GM12892 (cell line): ENCODE data around the gene FAM3D.

Source experiments
- POLR2A ChIP-seq: IDR thresholded peaks from 2 replicates; pipeline ENCODE4 v1.6.1; 2011; ENCODE audit warnings: low read depth, low read length, control low read depth
- POLR2AphosphoS5 ChIP-seq: IDR thresholded peaks from 2 replicates; pipeline ENCODE4 v1.6.1; 2011; ENCODE audit warnings: low read depth, low read length, control low read depth

DNA sequence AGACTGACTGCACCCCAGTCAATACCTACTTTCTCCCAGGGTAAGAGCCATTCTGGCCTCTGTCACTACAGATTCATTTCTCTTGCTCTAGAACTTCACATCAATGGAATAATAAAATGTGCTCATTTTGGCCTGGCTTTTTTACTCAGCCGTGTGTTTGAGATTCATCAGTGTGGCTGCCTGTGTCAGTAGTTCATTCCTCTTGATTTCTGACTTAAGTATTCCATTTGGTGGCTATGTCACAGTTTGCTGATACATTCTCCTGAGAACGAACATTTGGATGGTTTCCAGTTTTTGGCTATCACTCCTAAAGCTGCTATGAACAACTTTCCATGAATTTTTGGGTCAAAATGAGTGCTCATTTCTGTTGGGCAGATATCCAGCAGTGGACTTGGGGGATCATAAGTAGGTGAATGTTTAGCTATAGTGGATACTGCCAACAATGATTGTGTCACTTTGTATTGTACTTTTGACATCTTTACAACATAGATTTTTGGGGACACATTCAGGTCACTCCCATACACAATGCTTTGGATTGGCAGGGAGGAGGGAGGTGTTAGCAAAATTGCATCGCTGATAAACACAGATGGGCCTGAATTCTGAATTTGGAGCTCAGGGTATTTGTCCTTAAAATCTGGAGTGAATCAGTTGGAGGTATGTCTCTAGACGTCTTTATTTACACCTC is 69.6 kb downstream of the FAM3D start:
- TF ChIP-seq POLR2A (no peak), POLR2AphosphoS5 (no peak)
